ENCODE measurements around the gene ARMH3. TPM values are rescaled to one million over a fixed set of nuclear protein-coding genes. Genes with fewer than 3 reads are reported as not detected.

ARMH3 gene
- total RNA-seq, 2 experiments from 2014 or later: 27.8 to 30.5 TPM

- no peaks in the 10 kb centered on the region for H3K9me3 Mint-ChIP-seq
- no peak for ATAC-seq (ENCODE audit: low read depth)
- peak; percentile 25 for DNase-seq
- no peaks in the 10 kb centered on the region for H3K36me3 Mint-ChIP-seq
- no peak overlapping the region for H3K4me3 Mint-ChIP-seq
- peaks cover 35% of the 10 kb centered on the region for H3K4me1 Mint-ChIP-seq
- H3K27ac Mint-ChIP-seq: no peak overlapping the region
- no peaks in the 10 kb centered on the region for H3K27me3 Mint-ChIP-seq
- POLR2A ChIA-PET: interaction anchor here (5.4 kb wide), 1 partner anchor 11 kb away, joined by 69 read pairs; the partner anchor contains the start of gene OGA
These were observed 227.0 kb downstream of the ARMH3 start for GRCh38 chr10:101828766-101829551.

GRCh38 chr10:101827919-101828600, 227.9 kb downstream of the ARMH3 start:
- no peaks in the 10 kb centered on the region for H3K9me3 Mint-ChIP-seq
- H3K27me3 Mint-ChIP-seq: no peaks in the 10 kb centered on the region
- H3K4me1 Mint-ChIP-seq: peaks cover 27% of the 10 kb centered on the region
- ATAC-seq (ENCODE audit: low read depth) (no peak), DNase-seq (peak; percentile 25)
- no peaks in the 10 kb centered on the region for H3K36me3 Mint-ChIP-seq
- no peak overlapping the region for H3K4me3 Mint-ChIP-seq
- POLR2A ChIA-PET: interaction anchor here (5.4 kb wide), 1 partner anchor 10 kb away, joined by 69 read pairs; the partner anchor contains the start of gene OGA
- H3K27ac Mint-ChIP-seq: no peak overlapping the region

GRCh38 chr10:101826852-101827434, 229.0 kb downstream of the ARMH3 start:
- DNase-seq (peak; percentile 16), ATAC-seq (ENCODE audit: low read depth) (no peak)
- Mint-ChIP-seq H3K36me3 (peaks cover 1% of the 10 kb centered on the region), H3K4me1 (peaks cover 25% of the 10 kb centered on the region), H3K9me3 (no peaks in the 10 kb centered on the region), H3K27me3 (no peaks in the 10 kb centered on the region), H3K4me3 (no peak overlapping the region), H3K27ac (no peak overlapping the region)
- POLR2A ChIA-PET: interaction anchor here (0.6 to 5.4 kb wide), 2 partner anchors 9 to 535 kb away, joined by 3 to 69 read pairs; partner anchors contain the start of gene OGA

- H3K36me3 Mint-ChIP-seq: peaks cover 5% of the 10 kb centered on the region
- H3K4me3 Mint-ChIP-seq: no peak overlapping the region
- POLR2A ChIA-PET: no interaction called here
- no peaks in the 10 kb centered on the region for H3K27me3 Mint-ChIP-seq
- DNase-seq (no peak), ATAC-seq (ENCODE audit: low read depth) (no peak)
- H3K27ac Mint-ChIP-seq: no peak overlapping the region
- H3K9me3 Mint-ChIP-seq: no peaks in the 10 kb centered on the region
- peaks cover 9% of the 10 kb centered on the region for H3K4me1 Mint-ChIP-seq
These were observed 231.2 kb downstream of the ARMH3 start for GRCh38 chr10:101824736-101825135.

GRCh38 chr10:101818872-101819633, 236.9 kb downstream of the ARMH3 start:
- no peaks in the 10 kb centered on the region for H3K27me3 Mint-ChIP-seq
- ATAC-seq (ENCODE audit: low read depth) (peak; percentile 48), DNase-seq (peak; percentile 60)
- H3K36me3 Mint-ChIP-seq: peaks cover 21% of the 10 kb centered on the region
- peaks cover 27% of the 10 kb centered on the region for H3K4me1 Mint-ChIP-seq
- H3K4me3 Mint-ChIP-seq: peak overlapping the region; percentile 96
- no peaks in the 10 kb centered on the region for H3K9me3 Mint-ChIP-seq
- H3K27ac Mint-ChIP-seq: peak overlapping the region; percentile 99
- POLR2A ChIA-PET: interaction anchor here (0.6 to 4.7 kb wide), 19 partner anchors 10 to 436 kb away, joined by 3 to 69 read pairs (median 5); partner anchors contain the start of genes ARMH3, KCNIP2, NOLC1 and NPM3

- ATAC-seq (ENCODE audit: low read depth) (peak; percentile 92), DNase-seq (peak; percentile 95)
- H3K9me3 Mint-ChIP-seq: no peaks in the 10 kb centered on the region
- POLR2A ChIA-PET: interaction anchor here (0.6 to 4.7 kb wide), 21 partner anchors 10 to 576 kb away, joined by 3 to 69 read pairs (median 5); partner anchors contain the start of genes ARMH3, KCNIP2, NOLC1 and NPM3
- peaks cover 35% of the 10 kb centered on the region for H3K4me1 Mint-ChIP-seq
- peak within 1 kb of the TSS; percentile 99 for H3K27ac Mint-ChIP-seq
- H3K36me3 Mint-ChIP-seq: peaks cover 24% of the 10 kb centered on the region
- no peaks in the 10 kb centered on the region for H3K27me3 Mint-ChIP-seq
- H3K4me3 Mint-ChIP-seq: peak within 1 kb of the TSS; percentile 96
These were observed 237.7 kb downstream of the ARMH3 start, which contains the start of gene OGA for GRCh38 chr10:101818119-101818871. Gene OGA, minus strand, starts transcription at chr10:101818444. Its CDS starts 422 bp downstream, at chr10:101818022.

GRCh38 chr10:101817337-101818118, 238.4 kb downstream of the ARMH3 start:
- peak; percentile 10 for ATAC-seq (ENCODE audit: low read depth)
- Mint-ChIP-seq H3K9me3 (no peaks in the 10 kb centered on the region), H3K27ac (peak overlapping the region; percentile 99), H3K27me3 (no peaks in the 10 kb centered on the region), H3K36me3 (peaks cover 28% of the 10 kb centered on the region), H3K4me3 (peak overlapping the region; percentile 96), H3K4me1 (peaks cover 40% of the 10 kb centered on the region)
- DNase-seq: no peak
- POLR2A ChIA-PET: interaction anchor here (0.6 to 4.7 kb wide), 22 partner anchors 9 to 576 kb away, joined by 3 to 69 read pairs (median 5); partner anchors contain the start of genes ARMH3, KCNIP2, NOLC1 and NPM3

GRCh38 chr10:101816913-101817336, 239.0 kb downstream of the ARMH3 start:
- Mint-ChIP-seq H3K4me3 (peak overlapping the region; percentile 96), H3K27me3 (no peaks in the 10 kb centered on the region), H3K9me3 (no peaks in the 10 kb centered on the region), H3K27ac (peak overlapping the region; percentile 99), H3K36me3 (peaks cover 27% of the 10 kb centered on the region), H3K4me1 (peaks cover 38% of the 10 kb centered on the region)
- POLR2A ChIA-PET: interaction anchor here (0.6 to 4.7 kb wide), 5 partner anchors 12 to 30 kb away, joined by 3 to 69 read pairs (median 13); no protein-coding TSS in a partner anchor
- no peak for ATAC-seq (ENCODE audit: low read depth)
- DNase-seq: no peak

GRCh38 chr10:101816376-101816775, 239.6 kb downstream of the ARMH3 start:
- peak overlapping the region; percentile 96 for H3K4me3 Mint-ChIP-seq
- no peaks in the 10 kb centered on the region for H3K9me3 Mint-ChIP-seq
- peak overlapping the region; percentile 67 for H3K27ac Mint-ChIP-seq
- POLR2A ChIA-PET: interaction anchor here (0.6 to 4.7 kb wide), 5 partner anchors 13 to 1038 kb away, joined by 3 to 69 read pairs (median 6); no protein-coding TSS in a partner anchor
- peaks cover 34% of the 10 kb centered on the region for H3K4me1 Mint-ChIP-seq
- ATAC-seq (ENCODE audit: low read depth) (no peak), DNase-seq (no peak)
- peaks cover 25% of the 10 kb centered on the region for H3K36me3 Mint-ChIP-seq
- no peaks in the 10 kb centered on the region for H3K27me3 Mint-ChIP-seq

GRCh38 chr10:101814466-101815071, 241.4 kb downstream of the ARMH3 start:
- Mint-ChIP-seq H3K4me3 (peak overlapping the region; percentile 96), H3K27me3 (no peaks in the 10 kb centered on the region), H3K36me3 (peaks cover 30% of the 10 kb centered on the region), H3K27ac (peak overlapping the region; percentile 82), H3K4me1 (peaks cover 35% of the 10 kb centered on the region), H3K9me3 (no peaks in the 10 kb centered on the region)
- no peak for DNase-seq
- no peak for ATAC-seq (ENCODE audit: low read depth)
- POLR2A ChIA-PET: interaction anchor here (0.6 to 1.5 kb wide), 4 partner anchors 21 to 257 kb away, joined by 3 to 6 read pairs (median 4); partner anchors contain the start of gene NPM3

- Mint-ChIP-seq H3K27ac (no peak overlapping the region), H3K4me1 (peaks cover 28% of the 10 kb centered on the region), H3K27me3 (no peaks in the 10 kb centered on the region), H3K36me3 (peaks cover 30% of the 10 kb centered on the region), H3K4me3 (no peak overlapping the region), H3K9me3 (no peaks in the 10 kb centered on the region)
- DNase-seq (no peak), ATAC-seq (ENCODE audit: low read depth) (no peak)
- POLR2A ChIA-PET: interaction anchor here (0.7 to 1.2 kb wide), 3 partner anchors 10 to 29 kb away, joined by 3 to 5 read pairs (median 4); partner anchors contain the start of gene NPM3
These were observed 243.4 kb downstream of the ARMH3 start for GRCh38 chr10:101812606-101813005.
